Measurements from ENCODE around the gene PDCD7. TPM values are rescaled to one million over a fixed set of nuclear protein-coding genes. Genes with fewer than 3 reads are reported as not detected.
"Not testable (repeated sequence)": the region's sequence is repeated elsewhere in the genome, so short reads cannot be mapped to it uniquely, and the experiment has no call there.

The PDCD7 gene
- total RNA-seq, 2 donors from 2014 or later = 18.5 to 26.7 TPM

- Histone ChIP-seq H3K27ac (peak overlapping the region; percentile 96 to 99), H3K4me3 (no peak overlapping the region), H3K27me3 (replicated peaks; ENCODE audit: insufficient read depth) (no peaks in the 10 kb centered on the region), H3K4me1 (ENCODE audit: control insufficient read depth in 1 of 2, low read depth in 2 of 2) (peaks cover 56 to 100% of the 10 kb centered on the region in 2 donors), H3K9me3 (no peaks in the 10 kb centered on the region), H3K36me3 (no peaks in the 10 kb centered on the region)
- ATAC-seq (ENCODE audit: insufficient number of reproducible peaks, low FRiP score, low read depth) (no peak), DNase-seq (ENCODE audit: low spot score) (no peak)
- TF ChIP-seq CTCF (IDR thresholded peaks at IDR 0.05) = no peak
These were observed 52.3 kb downstream of the PDCD7 start for GRCh38 chr15:65081270-65081669.

GRCh38 chr15:65079580-65079979 lies 54.0 kb downstream of the PDCD7 start:
- Histone ChIP-seq H3K27me3 (replicated peaks; ENCODE audit: insufficient read depth) (no peaks in the 10 kb centered on the region), H3K27ac (peak overlapping the region; percentile 5 to 20), H3K9me3 (no peaks in the 10 kb centered on the region), H3K4me3 (no peak overlapping the region), H3K36me3 (no peaks in the 10 kb centered on the region), H3K4me1 (ENCODE audit: control insufficient read depth in 1 of 2, low read depth in 2 of 2) (peaks cover 42 to 88% of the 10 kb centered on the region in 2 donors)
- DNase-seq (ENCODE audit: low spot score) (no peak), ATAC-seq (ENCODE audit: insufficient number of reproducible peaks, low FRiP score, low read depth) (no peak)
- no peak for TF ChIP-seq CTCF (IDR thresholded peaks at IDR 0.05)

GRCh38 chr15:65077981-65078352 lies 55.6 kb downstream of the PDCD7 start:
- peak; percentile 55 for TF ChIP-seq CTCF (IDR thresholded peaks at IDR 0.05)
- peak overlapping the region; percentile 21 for H3K4me3 ChIP-seq
- H3K27me3 ChIP-seq (replicated peaks; ENCODE audit: insufficient read depth) = no peaks in the 10 kb centered on the region
- no peak for DNase-seq (ENCODE audit: low spot score)
- ATAC-seq (ENCODE audit: insufficient number of reproducible peaks, low FRiP score, low read depth) = no peak
- no peaks in the 10 kb centered on the region for H3K36me3 ChIP-seq
- peaks cover 33 to 81% of the 10 kb centered on the region in 2 donors for H3K4me1 ChIP-seq (ENCODE audit: control insufficient read depth in 1 of 2, low read depth in 2 of 2)
- H3K27ac ChIP-seq = peak overlapping the region; percentile 33 to 91
- H3K9me3 ChIP-seq = no peaks in the 10 kb centered on the region

- DNase-seq (ENCODE audit: low spot score) (no peak), ATAC-seq (ENCODE audit: insufficient number of reproducible peaks, low FRiP score, low read depth) (no peak)
- Histone ChIP-seq H3K4me1 (ENCODE audit: control insufficient read depth in 1 of 2, low read depth in 2 of 2) (peaks cover 31 to 81% of the 10 kb centered on the region in 2 donors), H3K9me3 (no peaks in the 10 kb centered on the region), H3K4me3 (peak overlapping the region; percentile 21), H3K27me3 (replicated peaks; ENCODE audit: insufficient read depth) (no peaks in the 10 kb centered on the region), H3K36me3 (no peaks in the 10 kb centered on the region), H3K27ac (peak overlapping the region; percentile 80 to 91)
- no peak for TF ChIP-seq CTCF (IDR thresholded peaks at IDR 0.05)
These were observed 56.2 kb downstream of the PDCD7 start for GRCh38 chr15:65077291-65077980.

GRCh38 chr15:65076486-65077290 lies 56.9 kb downstream of the PDCD7 start, which contains the start of gene KBTBD13:
TSS of gene KBTBD13 (plus strand) at chr15:65076746. CDS start at chr15:65076816, 70 bp downstream.
- Histone ChIP-seq H3K4me1 (ENCODE audit: control insufficient read depth in 1 of 2, low read depth in 2 of 2) (peaks cover 32 to 81% of the 10 kb centered on the region in 2 donors), H3K4me3 (peak within 1 kb of the TSS; percentile 29), H3K27ac (peak within 1 kb of the TSS; percentile 80 to 91), H3K9me3 (no peaks in the 10 kb centered on the region), H3K27me3 (replicated peaks; ENCODE audit: insufficient read depth) (no peaks in the 10 kb centered on the region), H3K36me3 (no peaks in the 10 kb centered on the region)
- no peak for TF ChIP-seq CTCF (IDR thresholded peaks at IDR 0.05)
- no peak for ATAC-seq (ENCODE audit: insufficient number of reproducible peaks, low FRiP score, low read depth)
- no peak for DNase-seq (ENCODE audit: low spot score)

GRCh38 chr15:65075607-65076395 lies 57.8 kb downstream of the PDCD7 start:
- peak overlapping the region; percentile 80 to 91 for H3K27ac ChIP-seq
- ATAC-seq (ENCODE audit: insufficient number of reproducible peaks, low FRiP score, low read depth); H3K9me3 ChIP-seq: not testable (repeated sequence)

GRCh38 chr15:65074946-65075345 lies 58.7 kb downstream of the PDCD7 start:
- not testable (repeated sequence) for ATAC-seq (ENCODE audit: insufficient number of reproducible peaks, low FRiP score, low read depth); DNase-seq (ENCODE audit: low spot score); H3K27me3 ChIP-seq (replicated peaks; ENCODE audit: insufficient read depth); H3K4me3 ChIP-seq; H3K36me3 ChIP-seq; H3K9me3 ChIP-seq
- peaks cover 43 to 81% of the 10 kb centered on the region in 2 donors for H3K4me1 ChIP-seq (ENCODE audit: control insufficient read depth in 1 of 2, low read depth in 2 of 2)
- H3K27ac ChIP-seq = peak overlapping the region in 1 of 2 donors; percentile 80

More at GRCh38 chr15:65075607-65076395, 57.8 kb downstream of the PDCD7 start:
- DNase-seq (ENCODE audit: low spot score); H3K27me3 ChIP-seq (replicated peaks; ENCODE audit: insufficient read depth); H3K36me3 ChIP-seq: not testable (repeated sequence)
- Histone ChIP-seq H3K4me3 (peak overlapping the region; percentile 27), H3K4me1 (ENCODE audit: control insufficient read depth in 1 of 2, low read depth in 2 of 2) (peaks cover 34 to 81% of the 10 kb centered on the region in 2 donors)

Measured in thoracic aorta (tissue), 2 donors.